B cell (primary cell): Measurements from ENCODE around the gene ARL4A. TPM values are rescaled to one million over a fixed set of nuclear protein-coding genes. Genes with fewer than 3 reads are reported as not detected.

Source experiments
- ATAC-seq: fragments of 200-7000 bp; cut with Tn5 transposase; one replicate; pipeline ENCODE4 v1.10.0; 2021; ENCODE audit warnings: low read depth, mild to moderate bottlenecking, moderate number of reproducible peaks, moderate library complexity
- CTCF ChIA-PET: fragments of 350-600 bp; sonication (Branson Sonifier 250); formaldehyde crosslinking; loops from one replicate; lab custom pipeline; 2021; ENCODE audit warnings: antibody characterized with exemption, inconsistent platforms; lab: Charles Lee
- POLR2A ChIA-PET: fragments of 350-600 bp; sonication (Branson Sonifier 250); formaldehyde crosslinking; loops from one replicate; lab custom pipeline; 2021; ENCODE audit warnings: antibody characterized with exemption; lab: Charles Lee
- DNase-seq: peaks from one replicate; pipeline ENCODE4 v3.0.0; 2013
- H2AFZ ChIP-seq: 2 replicates; pipeline ENCODE4 v1.6.1; 2012; ENCODE audit warnings: mild to moderate bottlenecking, low read depth, low read length; ENCODE audit not compliant: insufficient read depth, poor library complexity, severe bottlenecking
- H3K27ac ChIP-seq, 2 donors: 1 replicate in 1 of 2; 2 replicates in 1 of 2; pipeline ENCODE4 v1.5.1; 2012 to 2013; ENCODE audit warnings: low read length in 2 of 2, mild to moderate bottlenecking in 2 of 2, moderate library complexity in 1 of 2
- H3K27me3 ChIP-seq, 4 experiments: fragments of 200-600 bp in 1 of 4; sonication (generic) in 1 of 4; replicated peaks in 1 of 4; 1 replicate in 2 of 4; 2 replicates in 2 of 4; pipeline versions ENCODE4 v1.6.1 to v1.7.0; 2013 to 2016; ENCODE audit warnings: low read length in 3 of 4, mild to moderate bottlenecking in 2 of 4, mixed read lengths in 1 of 4, moderate library complexity in 1 of 4; ENCODE audit not compliant: insufficient read depth in 4 of 4, control insufficient read depth in 3 of 4; ENCODE audit errors: control extremely low read depth in 1 of 4
- H3K36me3 ChIP-seq, 2 experiments: replicated peaks in 1 of 2; 1 replicate in 1 of 2; 2 replicates in 1 of 2; pipeline versions ENCODE4 v1.6.1 to v1.7.1; 2013; ENCODE audit warnings: low read length in 1 of 2; ENCODE audit not compliant: insufficient read depth in 2 of 2, control insufficient read depth in 1 of 2; ENCODE audit errors: control extremely low read depth in 1 of 2, extremely low read depth in 1 of 2
- H3K4me1 ChIP-seq, 2 donors: fragments of 200-600 bp in 1 of 2; sonication (generic) in 1 of 2; 1 replicate in 1 of 2; 2 replicates in 1 of 2; pipeline versions ENCODE4 v1.5.1 to v1.6.1; 2013 to 2017; ENCODE audit warnings: low read length in 2 of 2; ENCODE audit not compliant: control insufficient read depth in 2 of 2, insufficient read depth in 2 of 2
- H3K4me2 ChIP-seq: replicated peaks from 2 replicates; pipeline ENCODE3; 2012; ENCODE audit warnings: mild to moderate bottlenecking, low read depth, low read length; ENCODE audit not compliant: poor library complexity, severe bottlenecking
- H3K4me3 ChIP-seq, 5 experiments: fragments of 200-600 bp in 1 of 5; sonication (generic) in 1 of 5; 1 replicate in 3 of 5; 2 replicates in 2 of 5; pipeline versions ENCODE4 v1.5.1 to v1.7.0; 2011 to 2016; ENCODE audit warnings: low read length in 4 of 5, mild to moderate bottlenecking in 4 of 5, low read depth in 2 of 5, control low read depth in 1 of 5, moderate library complexity in 1 of 5; ENCODE audit not compliant: insufficient read depth in 1 of 5; ENCODE audit errors: control extremely low read depth in 1 of 5, extremely low read depth in 1 of 5
- H3K79me2 ChIP-seq: fragments of 200-600 bp; sonication (generic); one replicate; pipeline ENCODE4 v1.6.0; 2016; ENCODE audit warnings: low read length; ENCODE audit not compliant: control insufficient read depth, insufficient read depth
- H3K9ac ChIP-seq: fragments of 200-600 bp; sonication (generic); 2 replicates; pipeline ENCODE4 v1.6.1; 2017; ENCODE audit warnings: mild to moderate bottlenecking, low read length, moderate library complexity
- H3K9me3 ChIP-seq, 3 donors: one replicate each; pipeline versions ENCODE4 v1.6.1 to v1.7.1; 2013; ENCODE audit warnings: low read length in 2 of 3; ENCODE audit not compliant: control insufficient read depth in 2 of 3, insufficient read depth in 1 of 3; ENCODE audit errors: control extremely low read depth in 1 of 3
- H4K20me1 ChIP-seq: 2 replicates; pipeline ENCODE4 v1.6.0; 2012; ENCODE audit warnings: mild to moderate bottlenecking, low read length; ENCODE audit not compliant: insufficient read depth, control insufficient read depth, poor library complexity, severe bottlenecking
- H3K27ac Mint-ChIP-seq: one replicate; pipeline ENCODE4 v1.8.0; 2021; ENCODE audit warnings: mixed read lengths
- H3K27me3 Mint-ChIP-seq: one replicate; pipeline ENCODE4 v1.8.0; 2021; ENCODE audit warnings: mixed read lengths
- H3K4me1 Mint-ChIP-seq: one replicate; pipeline ENCODE4 v1.8.0; 2021; ENCODE audit warnings: mixed read lengths
- H3K4me3 Mint-ChIP-seq: one replicate; pipeline ENCODE4 v1.8.0; 2021; ENCODE audit warnings: mixed read lengths
- H3K9me3 Mint-ChIP-seq: one replicate; pipeline ENCODE4 v1.8.0; 2022; ENCODE audit warnings: mixed read lengths; ENCODE audit not compliant: insufficient read depth
- EZH2 ChIP-seq: IDR thresholded peaks from 2 replicates; pipeline ENCODE4 v1.6.1; 2012; ENCODE audit warnings: borderline replicate concordance, low read depth, mild to moderate bottlenecking, moderate library complexity, low read length; ENCODE audit not compliant: insufficient read depth, poor library complexity, severe bottlenecking
- WGBS: methylation state at CpG from one replicate; pipeline ENCODE4 v1.1.5; 2013; ENCODE audit warnings: missing lambda C conversion rate; ENCODE audit not compliant: insufficient coverage; 5-methylcytosine and 5-hydroxymethylcytosine counted together
- intact Hi-C: fragments of 100-400 bp; cut with micrococcal nuclease; formaldehyde crosslinking; loops from one replicate; pipeline ENCODE4 v1.10.0; 2022
- polyA plus RNA-seq: library from polyadenylated mRNA; depleted of rRNA; stranded (reverse); fragments of >200 nt; gene quantifications from 2 replicates; pipeline ENCODE4 v1.2.3, GENCODE V29; 2012
- total RNA-seq, 2 donors: library from RNA; stranded (reverse); fragments of 120-200 nt in 1 of 2; gene quantifications; 1 replicate in 1 of 2; 2 replicates in 1 of 2; pipeline versions ENCODE4 v1.2.3 to v1.2.4, GENCODE V29; 2013 to 2022
- TF ChIP-seq, protein P1 (sequence below): fragments of 200-600 bp; IDR thresholded peaks from one replicate; pipeline ENCODE4 v1.8.0; 2022; ENCODE audit warnings: antibody characterized with exemption, mild to moderate bottlenecking

Gene ARL4A
- total and polyA plus RNA-seq, 2 donors (not counting 1 experiment from before 2014, with no cell fraction given), result 14.2 to 100 TPM

- peak; percentile 62 for DNase-seq
These were observed 49.4 kb upstream of the ARL4A start for GRCh38 chr7:12637819-12638592.

More at GRCh38 chr7:12637819-12638592, 49.4 kb upstream of the ARL4A start:
- intact Hi-C loops, result loop anchor here (2.0 kb wide), 2 partner anchors 479 to 541 kb away; no protein-coding TSS in a partner anchor
- TF ChIP-seq, protein P1, sequence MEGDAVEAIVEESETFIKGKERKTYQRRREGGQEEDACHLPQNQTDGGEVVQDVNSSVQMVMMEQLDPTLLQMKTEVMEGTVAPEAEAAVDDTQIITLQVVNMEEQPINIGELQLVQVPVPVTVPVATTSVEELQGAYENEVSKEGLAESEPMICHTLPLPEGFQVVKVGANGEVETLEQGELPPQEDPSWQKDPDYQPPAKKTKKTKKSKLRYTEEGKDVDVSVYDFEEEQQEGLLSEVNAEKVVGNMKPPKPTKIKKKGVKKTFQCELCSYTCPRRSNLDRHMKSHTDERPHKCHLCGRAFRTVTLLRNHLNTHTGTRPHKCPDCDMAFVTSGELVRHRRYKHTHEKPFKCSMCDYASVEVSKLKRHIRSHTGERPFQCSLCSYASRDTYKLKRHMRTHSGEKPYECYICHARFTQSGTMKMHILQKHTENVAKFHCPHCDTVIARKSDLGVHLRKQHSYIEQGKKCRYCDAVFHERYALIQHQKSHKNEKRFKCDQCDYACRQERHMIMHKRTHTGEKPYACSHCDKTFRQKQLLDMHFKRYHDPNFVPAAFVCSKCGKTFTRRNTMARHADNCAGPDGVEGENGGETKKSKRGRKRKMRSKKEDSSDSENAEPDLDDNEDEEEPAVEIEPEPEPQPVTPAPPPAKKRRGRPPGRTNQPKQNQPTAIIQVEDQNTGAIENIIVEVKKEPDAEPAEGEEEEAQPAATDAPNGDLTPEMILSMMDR, result no peak
- TF ChIP-seq EZH2, result no peak
- Histone ChIP-seq H3K9me3 (no peaks in the 10 kb centered on the region), H3K79me2 (no peaks in the 10 kb centered on the region), H3K4me1 (peaks cover 14 to 23% of the 10 kb centered on the region in 2 donors), H3K27me3 (no peaks in the 10 kb centered on the region), H2AFZ (peak overlapping the region; percentile 81), H3K4me3 (peak overlapping the region in 3 of 5 experiments; percentile 27 to 50 (median 29)), H3K36me3 (no peaks in the 10 kb centered on the region), H4K20me1 (no peaks in the 10 kb centered on the region), H3K27ac (peak overlapping the region; percentile 50 to 65), H3K4me2 (peak overlapping the region; percentile 64), H3K9ac (peak overlapping the region; percentile 19)
- H3K9me3 Mint-ChIP-seq, result no peaks in the 10 kb centered on the region
- peaks cover 3% of the 10 kb centered on the region for H3K27me3 Mint-ChIP-seq
- ATAC-seq, result peak; percentile 71
- CTCF ChIA-PET, result interaction anchor here (0.6 to 2.0 kb wide), 15 partner anchors 10 to 637 kb away, joined by 3 to 45 read pairs (median 4); no protein-coding TSS in a partner anchor
- peak overlapping the region; percentile 67 for H3K4me3 Mint-ChIP-seq
- POLR2A ChIA-PET, result interaction anchor here (0.7 kb wide), 1 partner anchor 49 kb away, joined by 3 read pairs; no protein-coding TSS in a partner anchor
- H3K27ac Mint-ChIP-seq, result peak overlapping the region; percentile 88
- no CpG with 5 or more reads among the region's 4 CpGs for WGBS
- H3K4me1 Mint-ChIP-seq, result peaks cover 21% of the 10 kb centered on the region
